ENCODE results near the gene RLN2. TPM values are rescaled to one million over a fixed set of nuclear protein-coding genes. Genes with fewer than 3 reads are reported as not detected.
"Not testable (repeated sequence)": the region's sequence is repeated elsewhere in the genome, so short reads cannot be mapped to it uniquely, and the experiment has no call there.

The RLN2 gene
- 1 to 10 TPM in 1 of 4 donors, not detected in 3; 4.1 TPM for total RNA-seq

DNA sequence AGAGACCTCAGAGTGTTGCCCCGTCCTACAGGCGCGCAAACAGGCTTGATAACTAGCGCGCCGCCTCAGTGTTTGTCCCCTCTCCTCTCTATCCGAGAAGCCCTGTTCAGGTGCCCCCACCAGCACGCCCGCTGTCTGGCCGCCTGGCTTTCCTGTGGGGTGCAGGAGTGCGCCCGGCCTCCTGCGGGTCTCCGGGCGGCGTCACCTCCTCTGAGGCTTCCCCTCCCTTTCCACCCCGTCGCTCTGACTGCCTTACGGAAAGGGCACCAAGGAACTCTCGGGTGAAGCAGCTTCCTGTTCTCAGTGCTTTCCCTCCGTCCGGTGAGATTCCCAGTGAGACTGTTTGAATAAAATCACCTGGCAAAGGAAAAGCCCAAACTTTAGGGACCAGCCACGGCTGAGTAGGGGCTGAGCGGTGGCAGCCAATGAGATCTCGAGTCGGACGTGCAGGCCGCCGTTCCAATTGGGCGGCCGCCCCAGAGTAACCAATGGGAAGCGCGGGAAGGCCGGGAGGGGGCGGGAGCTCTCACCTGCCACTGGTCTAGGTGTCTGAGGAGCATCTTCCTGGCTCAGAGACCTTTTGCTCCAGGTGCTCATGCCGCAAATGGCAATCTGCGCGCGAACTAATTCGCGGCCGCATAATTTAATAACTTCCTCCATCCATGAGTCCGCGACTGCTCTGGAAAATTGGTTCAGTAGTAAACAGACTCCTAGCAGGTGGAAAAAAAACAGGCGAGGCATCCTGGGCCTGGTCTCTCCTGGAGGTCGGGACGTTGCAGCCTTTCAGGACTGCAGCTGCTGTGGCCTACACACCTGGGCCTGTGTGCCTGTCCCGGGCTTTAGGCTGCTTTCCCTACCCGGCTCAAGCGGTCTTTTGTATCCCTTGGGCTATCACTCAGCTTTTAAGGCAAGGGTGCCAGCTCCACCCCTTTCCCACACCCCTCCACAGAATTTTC is at the start of gene RLN2:
RLN2 (minus strand) TSS at position 877 of the 956 bp plus-strand sequence; CDS start at position 741, 136 bp downstream.
- H3K4me1 ChIP-seq, H3K9me3 ChIP-seq, H3K27me3 ChIP-seq, H3K36me3 ChIP-seq: not testable (repeated sequence)
- peak within 1 kb of the TSS in 1 of 4 donors; percentile 6 for H3K27ac ChIP-seq
- H3K4me3 ChIP-seq, result peak within 1 kb of the TSS in 1 of 4 donors; percentile 18
- DNase-seq, result peak in 1 of 3 donors; percentile 17

GRCh38 chr9:5354184-5354583 is 49.7 kb upstream of the RLN2 start:
- DNase-seq, result no peak
- Histone ChIP-seq H3K27me3 (no peaks in the 10 kb centered on the region), H3K4me1 (no peaks in the 10 kb centered on the region), H3K27ac (no peak overlapping the region), H3K4me3 (no peak overlapping the region), H3K36me3 (no peaks in the 10 kb centered on the region), H3K9me3 (no peaks in the 10 kb centered on the region)
- no peak for TF ChIP-seq POLR2A (IDR thresholded peaks at IDR 0.05)
- TF ChIP-seq, protein P1, sequence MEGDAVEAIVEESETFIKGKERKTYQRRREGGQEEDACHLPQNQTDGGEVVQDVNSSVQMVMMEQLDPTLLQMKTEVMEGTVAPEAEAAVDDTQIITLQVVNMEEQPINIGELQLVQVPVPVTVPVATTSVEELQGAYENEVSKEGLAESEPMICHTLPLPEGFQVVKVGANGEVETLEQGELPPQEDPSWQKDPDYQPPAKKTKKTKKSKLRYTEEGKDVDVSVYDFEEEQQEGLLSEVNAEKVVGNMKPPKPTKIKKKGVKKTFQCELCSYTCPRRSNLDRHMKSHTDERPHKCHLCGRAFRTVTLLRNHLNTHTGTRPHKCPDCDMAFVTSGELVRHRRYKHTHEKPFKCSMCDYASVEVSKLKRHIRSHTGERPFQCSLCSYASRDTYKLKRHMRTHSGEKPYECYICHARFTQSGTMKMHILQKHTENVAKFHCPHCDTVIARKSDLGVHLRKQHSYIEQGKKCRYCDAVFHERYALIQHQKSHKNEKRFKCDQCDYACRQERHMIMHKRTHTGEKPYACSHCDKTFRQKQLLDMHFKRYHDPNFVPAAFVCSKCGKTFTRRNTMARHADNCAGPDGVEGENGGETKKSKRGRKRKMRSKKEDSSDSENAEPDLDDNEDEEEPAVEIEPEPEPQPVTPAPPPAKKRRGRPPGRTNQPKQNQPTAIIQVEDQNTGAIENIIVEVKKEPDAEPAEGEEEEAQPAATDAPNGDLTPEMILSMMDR (IDR thresholded peaks at IDR 0.05), result no peak

- TF ChIP-seq POLR2A (IDR thresholded peaks at IDR 0.05), result no peak
- TF ChIP-seq, protein P1 (IDR thresholded peaks at IDR 0.05), result no peak
- no peaks in the 10 kb centered on the region for H3K4me1 ChIP-seq
- H3K27ac ChIP-seq, result no peak overlapping the region
- no peak for DNase-seq
- no peak overlapping the region for H3K4me3 ChIP-seq
- H3K36me3 ChIP-seq, result no peaks in the 10 kb centered on the region
- no peaks in the 10 kb centered on the region for H3K9me3 ChIP-seq
- H3K27me3 ChIP-seq, result no peaks in the 10 kb centered on the region
Measured at GRCh38 chr9:5352637-5353248, 48.2 kb upstream of the RLN2 start.

DNA sequence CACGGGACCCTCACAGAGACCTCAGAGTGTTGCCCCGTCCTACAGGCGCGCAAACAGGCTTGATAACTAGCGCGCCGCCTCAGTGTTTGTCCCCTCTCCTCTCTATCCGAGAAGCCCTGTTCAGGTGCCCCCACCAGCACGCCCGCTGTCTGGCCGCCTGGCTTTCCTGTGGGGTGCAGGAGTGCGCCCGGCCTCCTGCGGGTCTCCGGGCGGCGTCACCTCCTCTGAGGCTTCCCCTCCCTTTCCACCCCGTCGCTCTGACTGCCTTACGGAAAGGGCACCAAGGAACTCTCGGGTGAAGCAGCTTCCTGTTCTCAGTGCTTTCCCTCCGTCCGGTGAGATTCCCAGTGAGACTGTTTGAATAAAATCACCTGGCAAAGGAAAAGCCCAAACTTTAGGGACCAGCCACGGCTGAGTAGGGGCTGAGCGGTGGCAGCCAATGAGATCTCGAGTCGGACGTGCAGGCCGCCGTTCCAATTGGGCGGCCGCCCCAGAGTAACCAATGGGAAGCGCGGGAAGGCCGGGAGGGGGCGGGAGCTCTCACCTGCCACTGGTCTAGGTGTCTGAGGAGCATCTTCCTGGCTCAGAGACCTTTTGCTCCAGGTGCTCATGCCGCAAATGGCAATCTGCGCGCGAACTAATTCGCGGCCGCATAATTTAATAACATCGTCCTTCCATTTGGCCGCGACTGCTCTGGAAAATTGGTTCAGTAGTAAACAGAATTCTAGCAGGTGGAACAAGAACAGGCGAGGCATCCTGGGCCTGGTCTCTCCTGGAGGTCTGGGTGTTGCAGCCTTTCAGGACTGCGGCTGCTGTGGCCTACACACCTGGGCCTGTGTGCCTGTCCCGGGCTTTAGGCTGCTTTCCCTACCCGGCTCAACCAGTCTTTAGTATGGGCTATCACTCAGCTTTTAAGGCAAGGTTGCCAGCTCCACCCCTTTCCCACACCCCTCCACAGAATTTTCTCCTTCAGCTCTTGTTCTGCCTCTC is 34.8 kb upstream of the RLN2 start, which contains the start of gene RLN1:
RLN1 (minus strand) TSS at position 885 of the 990 bp plus-strand sequence; CDS start at position 755, 130 bp downstream.
- H3K4me3 ChIP-seq, result peak within 1 kb of the TSS in 1 of 4 donors; percentile 23
- not testable (repeated sequence) for H3K9me3 ChIP-seq, H3K4me1 ChIP-seq, H3K36me3 ChIP-seq, H3K27ac ChIP-seq, H3K27me3 ChIP-seq
- DNase-seq, result peak in 2 of 3 donors; percentile 22 to 55

- no peak for TF ChIP-seq POLR2A (IDR thresholded peaks at IDR 0.05)
- Histone ChIP-seq H3K27me3 (no peaks in the 10 kb centered on the region), H3K4me1 (no peaks in the 10 kb centered on the region), H3K27ac (no peak overlapping the region), H3K4me3 (no peak overlapping the region), H3K9me3 (no peaks in the 10 kb centered on the region), H3K36me3 (no peaks in the 10 kb centered on the region)
- peak in 2 of 3 donors; percentile 26 to 56 for DNase-seq
Measured at GRCh38 chr9:5336688-5337087, 32.2 kb upstream of the RLN2 start.

DNA sequence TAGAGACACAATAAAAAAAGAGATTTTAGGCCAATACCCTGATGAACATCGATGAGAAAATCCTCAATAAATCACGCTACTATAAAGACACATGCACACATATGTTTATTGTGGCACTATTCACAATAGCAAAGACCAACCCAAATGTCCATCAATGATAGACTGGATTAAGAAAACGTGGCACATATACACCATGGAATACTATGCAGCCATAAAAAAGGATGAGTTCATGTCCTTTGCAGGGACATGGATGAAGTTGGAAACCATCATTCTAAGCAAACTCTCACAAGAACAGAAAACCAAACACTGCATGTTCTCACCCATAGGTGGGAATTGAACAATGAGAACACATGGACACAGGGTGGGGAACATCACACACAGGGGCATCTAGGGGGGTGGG is 26.8 kb upstream of the RLN2 start:
- H3K9me3 ChIP-seq, DNase-seq: not testable (repeated sequence)

GRCh38 chr9:5326893-5327548 is 22.5 kb upstream of the RLN2 start:
- peak in 2 of 3 donors; percentile 33 to 55 for DNase-seq
- no peak overlapping the region for H3K4me3 ChIP-seq

More for the DNA sequence above, 26.8 kb upstream of the RLN2 start:
- not testable (repeated sequence) for H3K4me3 ChIP-seq, H3K27ac ChIP-seq, H3K36me3 ChIP-seq, H3K27me3 ChIP-seq, H3K4me1 ChIP-seq

More at GRCh38 chr9:5326893-5327548, 22.5 kb upstream of the RLN2 start:
- H3K9me3 ChIP-seq, result no peaks in the 10 kb centered on the region
- H3K27ac ChIP-seq, result no peak overlapping the region
- TF ChIP-seq POLR2A (IDR thresholded peaks at IDR 0.05), result no peak
- TF ChIP-seq, protein P1 (IDR thresholded peaks at IDR 0.05), result no peak
- no peaks in the 10 kb centered on the region for H3K36me3 ChIP-seq
- H3K4me1 ChIP-seq, result no peaks in the 10 kb centered on the region
- H3K27me3 ChIP-seq, result no peaks in the 10 kb centered on the region
